ENCODE data around the gene CHRNE. TPM values are rescaled to one million over a fixed set of nuclear protein-coding genes. Genes with fewer than 3 reads are reported as not detected.

The CHRNE gene
- total and polyA plus RNA-seq, 2 of the 4 experiments (the other 2 are of a cell fraction) = under 0.01 to 0.21 TPM

GRCh38 chr17:4949321-4950074 is 46.6 kb upstream of the CHRNE start:
- WGBS, 2 experiments (ENCODE audit: extremely low coverage in 2 of 2, insufficient read length in 1 of 2) = 1% methylated on average over 28 of the region's 75 CpGs; no CpG with 5 or more reads in 1 of the 2 experiments
- POLR2A ChIA-PET (ENCODE audit: unreplicated experiment) = interaction anchor here (0.6 to 3.5 kb wide), 3 partner anchors 9 to 391 kb away, joined by 3 to 19 read pairs (median 4); partner anchors contain the start of gene SPAG7
- Histone ChIP-seq H4K20me1 (ENCODE audit: insufficient read depth, low read length) (peaks cover 40% of the 10 kb centered on the region), H2BK5ac (ENCODE audit: low read depth, low read length, poor library complexity, severe bottlenecking) (peak overlapping the region; percentile 90), H3K9me1 (ENCODE audit: insufficient read depth, low read length) (peaks cover 25% of the 10 kb centered on the region; the same call in 1 of the 2 replicates), H3K18ac (ENCODE audit: low read depth, low read length) (peak overlapping the region; percentile 71), H4K91ac (ENCODE audit: insufficient read depth, low read depth, low read length) (peak overlapping the region; percentile 91), H3K27me3 (ENCODE audit: control insufficient read depth, insufficient read depth, low read length) (no peaks in the 10 kb centered on the region), H3K4me1 (ENCODE audit: control insufficient read depth, insufficient read depth, low read length) (peaks cover 38% of the 10 kb centered on the region), H3K4ac (ENCODE audit: low read depth, low read length) (peak overlapping the region; percentile 97), H3K4me2 (ENCODE audit: low read depth, low read length) (peak overlapping the region; percentile 74), H2AFZ (replicated peaks; ENCODE audit: low read length, poor library complexity) (peak overlapping the region; percentile 85), H3K14ac (replicated peaks; ENCODE audit: low read depth, low read length) (peak overlapping the region; percentile 98), H3K4me3 (ENCODE audit: insufficient read depth, low read depth, low read length) (peak overlapping the region; percentile 98), H3K56ac (ENCODE audit: extremely low read depth, insufficient read depth, low read length) (peak overlapping the region; percentile 95), H4K8ac (ENCODE audit: low read depth in 2 of 2, low read length in 2 of 2) (peak overlapping the region; percentile 62 to 86), H2BK20ac (ENCODE audit: low read depth, low read length) (no peak overlapping the region), H2AK9ac (replicated peaks; ENCODE audit: low read depth, low read length, poor library complexity) (peak overlapping the region; percentile 96), H2BK120ac (ENCODE audit: low read depth, low read length) (peak overlapping the region; percentile 85), H3K79me1 (ENCODE audit: low read depth in 1 of 2, low read length in 2 of 2) (peaks cover 12 to 37% of the 10 kb centered on the region in 2 experiments; a peak in 3 of 4 replicates), H4K5ac (ENCODE audit: low read depth, low read length) (peak overlapping the region; percentile 61), H3K9me3 (ENCODE audit: control insufficient read depth, insufficient read depth, low read length) (no peaks in the 10 kb centered on the region), H3K27ac (ENCODE audit: insufficient read depth, low read length) (peak overlapping the region; percentile 91), H3K36me3 (ENCODE audit: control insufficient read depth, insufficient read depth, low read length) (peaks cover 21% of the 10 kb centered on the region), H3K9ac (ENCODE audit: low read depth, low read length) (peak overlapping the region; percentile 87), H2BK15ac (ENCODE audit: low read depth, low read length) (peak overlapping the region; percentile 5; the same call in 1 of the 3 replicates), H3K23ac (ENCODE audit: low read depth, low read length) (peak overlapping the region; percentile 89), H2AK5ac (ENCODE audit: low read depth, low read length) (peak overlapping the region; percentile 79)
- CTCF ChIA-PET = no interaction called here
- dilution Hi-C loops (cut with HindIII; ENCODE audit: low sequenced_read_pairs, unreplicated experiment) = no loop called here
- ATAC-seq (ENCODE audit: low read depth) = peak; percentile 2
- in situ Hi-C loops (cut with MboI; ENCODE audit: low sequenced_read_pairs) = no loop called here
- intact Hi-C loops (cut with micrococcal nuclease) = no loop called here
- BruUV-seq (replicated peaks) = no TSS peak
- peak; percentile 76 for DNase-seq
- TF ChIP-seq SMC3 (IDR thresholded peaks at IDR 0.05; ENCODE audit: low read depth, low read length) (no peak), FOS (IDR thresholded peaks at IDR 0.05; ENCODE audit: low read depth, low read length) (0 out of 2 replicates have a peak, but pooled peaks have one; percentile 7), NFE2L2 (IDR thresholded peaks at IDR 0.05; ENCODE audit: low read depth, low read length) (no peak), MAZ (IDR thresholded peaks at IDR 0.05; ENCODE audit: borderline replicate concordance, low read depth, low read length) (peak; percentile 51; the same call in 1 of the 2 replicates), MAFK (IDR thresholded peaks at IDR 0.05; ENCODE audit: low read depth, low read length) (no peak), BHLHE40 (IDR thresholded peaks at IDR 0.05; ENCODE audit: low read depth, low read length) (peak; percentile 82), USF2 (IDR thresholded peaks at IDR 0.05; ENCODE audit: low read depth, low read length) (peak; percentile 52), RFX5 (IDR thresholded peaks at IDR 0.05; ENCODE audit: low read depth, low read length) (no peak)
